HG03066 (cell line): ENCODE results near the gene CCDC154.
A peak's percentile ranks its signal among the peaks of the same experiment; 100 is the strongest.
"Not testable (repeated sequence)": the region's sequence is repeated elsewhere in the genome, so short reads cannot be mapped to it uniquely, and the experiment has no call there.

ENCODE experiments used
- ATAC-seq: cut with Tn5 transposase; IDR thresholded peaks from one replicate; pipeline ENCODE4 v1.9.1; 2021; ENCODE audit warnings: low read depth; ENCODE audit not compliant: unreplicated experiment

CCDC154 gene

DNA sequence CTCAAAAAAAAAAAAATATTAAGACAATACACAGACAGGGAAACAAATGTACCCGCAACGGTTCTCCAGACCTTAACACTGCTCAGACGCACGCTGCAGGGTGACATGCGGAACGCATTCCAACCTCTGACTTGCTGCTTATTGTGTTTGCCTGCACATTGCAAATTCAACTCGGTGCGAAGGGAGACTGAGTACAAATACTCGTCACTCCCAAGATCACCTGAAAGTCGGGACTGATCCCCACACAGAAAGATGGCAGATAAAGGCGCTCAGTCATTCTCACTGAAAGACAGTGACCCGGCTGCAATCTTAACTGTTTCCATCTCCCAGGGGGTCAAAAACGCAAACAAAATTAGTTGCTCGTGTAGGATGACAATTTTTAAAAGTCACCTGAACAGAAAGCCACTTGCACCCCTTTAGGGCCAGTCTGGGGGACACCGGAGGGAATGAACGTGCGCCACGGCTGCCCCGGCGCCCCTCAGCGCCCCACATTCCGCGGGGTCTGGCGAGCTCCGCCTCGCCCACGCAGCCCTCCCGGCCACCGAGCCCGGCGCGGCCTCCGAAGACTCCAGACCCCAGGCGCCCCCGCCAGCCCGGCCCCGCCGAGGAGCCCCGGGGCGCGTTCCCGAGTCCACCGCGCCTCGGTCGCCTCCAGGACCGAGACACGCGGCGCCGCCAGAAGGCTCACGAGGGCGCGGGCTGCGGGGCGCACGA is 29.9 kb upstream of the CCDC154 start:
- ATAC-seq = peak; percentile 28

DNA sequence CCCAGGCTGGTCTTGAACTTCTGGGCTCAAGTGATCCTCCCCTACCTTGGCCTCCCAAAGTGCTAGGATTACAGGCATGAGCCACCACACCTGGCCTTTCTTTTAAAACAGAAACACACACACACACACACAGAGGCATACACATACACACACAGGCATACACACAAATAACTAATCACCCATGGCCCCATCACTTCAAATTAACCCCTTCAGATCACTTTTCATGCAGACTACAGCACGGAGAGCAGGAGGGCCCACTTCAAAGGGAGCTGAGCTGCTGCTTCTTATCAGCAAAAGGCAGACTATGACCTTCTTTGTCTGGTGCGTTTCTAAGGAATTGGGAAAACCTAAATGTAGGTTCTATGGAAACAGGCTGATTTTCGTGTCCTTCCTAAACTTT is 28.6 kb upstream of the CCDC154 start:
- ATAC-seq = no peak

DNA sequence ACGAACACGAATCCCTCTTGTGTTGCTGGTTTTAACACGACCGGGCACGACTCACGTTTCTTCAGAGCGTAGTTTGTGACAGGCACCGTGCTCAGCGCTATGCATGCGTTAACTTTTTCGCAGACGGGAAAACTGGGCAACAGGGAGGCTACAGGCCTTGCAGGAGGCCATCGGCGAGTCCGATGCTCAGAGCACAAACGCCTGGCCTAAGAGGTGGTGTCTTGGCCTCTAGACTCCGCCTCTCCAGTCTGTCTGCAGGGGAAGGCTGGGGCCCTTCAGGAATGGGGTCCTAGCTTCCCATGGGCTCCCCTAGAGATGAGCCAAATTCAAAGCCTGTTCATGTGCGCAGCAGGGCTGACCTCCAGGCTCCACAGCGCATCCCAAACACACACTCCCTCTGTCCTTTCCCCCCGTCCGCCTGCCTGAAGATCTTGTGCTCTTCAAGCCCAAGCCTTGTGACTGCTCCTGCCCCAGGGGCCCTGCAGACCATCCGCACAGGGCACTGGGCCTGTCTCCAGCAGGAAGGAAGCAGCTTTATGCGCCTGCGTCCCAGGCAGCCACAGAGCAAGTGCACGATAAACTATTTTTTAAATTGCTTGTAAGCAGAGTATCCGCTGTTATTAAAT is 27.3 kb upstream of the CCDC154 start:
- ATAC-seq = no peak

DNA sequence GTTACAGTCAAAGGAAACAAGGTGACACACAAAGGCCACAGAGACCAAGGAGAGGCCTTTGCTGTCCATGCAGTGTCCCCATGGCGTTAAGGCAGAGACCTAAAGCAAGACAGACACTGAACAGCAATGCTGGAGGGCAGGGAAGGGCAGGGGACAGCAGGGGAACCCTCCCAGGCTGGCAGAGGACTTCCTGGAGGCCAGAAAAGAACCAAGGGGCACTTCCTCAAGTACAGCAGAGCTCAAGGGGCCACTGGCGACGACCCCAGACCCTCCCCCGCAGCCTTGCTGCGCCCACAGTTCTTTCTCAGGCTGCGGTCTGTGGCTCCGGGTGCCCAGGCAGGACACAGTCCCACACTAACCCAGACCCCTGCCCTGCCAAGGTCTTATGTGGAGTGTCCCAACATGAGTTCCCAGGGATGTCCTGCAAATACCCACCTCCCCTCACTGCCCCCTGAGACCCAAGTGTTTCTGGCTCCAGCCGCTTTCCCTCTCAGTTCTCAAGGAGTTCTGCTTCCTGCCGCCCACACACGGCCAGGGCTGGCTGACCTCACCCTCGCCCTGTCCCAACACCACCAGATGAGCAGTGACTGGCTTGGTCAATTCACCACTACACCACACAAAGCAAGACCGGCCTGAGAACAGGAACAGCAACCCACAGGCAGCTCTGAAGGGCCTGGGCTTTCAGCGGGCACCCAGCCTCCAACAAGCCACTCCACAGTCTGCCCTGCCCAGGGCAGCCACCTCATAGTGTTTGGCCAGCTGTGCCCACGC is 26.3 kb upstream of the CCDC154 start:
- no peak for ATAC-seq

DNA sequence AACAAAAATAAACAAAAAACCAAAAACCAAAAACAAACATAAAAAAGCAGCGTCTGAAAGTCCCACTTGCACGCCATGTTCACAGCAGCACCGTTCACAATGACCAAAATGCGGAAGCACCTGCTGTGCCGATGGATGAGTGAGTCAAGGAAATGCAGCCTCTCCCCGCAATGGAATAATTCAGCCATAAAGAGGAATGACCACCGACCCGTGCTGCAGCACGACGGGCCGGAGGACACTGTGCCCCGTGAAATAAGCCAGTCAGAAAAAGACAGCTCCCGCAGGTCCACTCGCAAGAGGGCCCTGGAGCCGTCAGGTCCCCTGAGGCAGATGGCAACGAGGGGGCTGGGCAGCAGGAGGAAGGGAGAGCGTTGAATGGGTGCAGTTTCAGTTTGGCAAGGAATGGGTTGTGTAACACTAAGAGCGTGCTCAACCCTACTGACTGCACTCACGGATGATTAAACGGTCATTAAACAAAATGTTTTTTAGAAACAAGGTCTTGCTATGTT is 25.4 kb upstream of the CCDC154 start:
- ATAC-seq = no peak

DNA sequence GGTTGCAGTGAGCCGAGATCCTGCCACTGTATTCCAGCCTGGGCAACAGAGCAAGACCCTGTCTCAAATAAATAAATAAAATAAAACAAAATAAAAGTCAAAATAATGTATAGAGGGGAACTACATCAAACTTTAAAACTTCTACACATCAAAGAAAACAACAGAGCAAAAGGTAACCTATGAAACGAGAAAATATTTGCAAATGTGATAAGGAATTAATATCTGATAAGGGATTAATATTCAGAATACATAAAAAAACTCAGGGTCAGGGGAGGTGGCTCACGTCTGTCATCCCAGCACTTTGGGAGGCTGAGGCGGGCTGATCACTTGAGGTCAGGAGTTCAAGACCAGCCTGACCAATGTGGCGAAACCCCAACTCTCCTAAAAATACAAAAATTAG is 24.8 kb upstream of the CCDC154 start:
- not testable (repeated sequence) for ATAC-seq

DNA sequence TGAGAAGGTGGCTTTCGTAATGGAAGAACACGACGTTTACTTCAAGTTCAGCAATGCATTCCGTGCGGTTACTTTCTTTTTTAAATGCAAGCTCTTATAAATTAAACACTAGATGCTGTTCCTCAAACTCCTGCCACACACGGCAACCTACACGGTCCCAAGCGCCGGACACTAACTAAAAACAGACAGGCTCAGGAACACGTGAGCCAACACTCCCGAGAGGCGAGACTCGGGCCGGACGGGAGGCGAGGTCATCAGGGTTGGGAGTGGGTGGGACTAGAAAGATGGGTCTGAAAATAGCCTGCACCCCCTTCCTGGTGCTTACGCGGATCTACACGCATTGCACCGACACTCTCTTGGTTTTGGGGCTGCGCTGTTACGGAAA is 24.1 kb upstream of the CCDC154 start:
- ATAC-seq = no peak

DNA sequence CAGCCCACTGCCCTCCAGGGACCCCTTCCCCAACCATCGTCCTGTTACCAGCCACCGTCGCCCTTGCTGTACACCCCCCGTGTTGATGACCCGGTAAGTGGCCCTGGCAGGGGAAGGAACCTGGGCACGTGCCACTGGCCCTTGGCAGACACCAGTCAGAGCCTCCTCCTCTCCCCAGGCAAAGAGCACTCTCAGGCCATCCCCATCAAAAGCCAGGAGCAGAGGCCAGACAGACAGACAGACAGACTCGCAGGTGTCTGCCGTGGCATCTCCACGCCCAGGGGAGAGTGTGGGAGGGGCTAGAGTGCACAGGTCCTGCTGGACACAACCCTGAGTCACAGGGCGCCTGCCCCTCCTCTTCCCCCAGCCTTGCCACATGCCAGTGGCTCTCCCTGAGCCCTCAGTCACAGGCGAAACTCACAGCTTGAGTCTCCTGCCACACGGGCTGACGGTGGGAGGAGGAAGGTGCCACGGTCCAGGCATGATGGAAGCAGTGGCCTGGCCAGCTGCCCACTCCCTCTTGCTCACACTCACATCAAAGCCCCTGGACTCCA is 22.7 kb upstream of the CCDC154 start:
- ATAC-seq = no peak

DNA sequence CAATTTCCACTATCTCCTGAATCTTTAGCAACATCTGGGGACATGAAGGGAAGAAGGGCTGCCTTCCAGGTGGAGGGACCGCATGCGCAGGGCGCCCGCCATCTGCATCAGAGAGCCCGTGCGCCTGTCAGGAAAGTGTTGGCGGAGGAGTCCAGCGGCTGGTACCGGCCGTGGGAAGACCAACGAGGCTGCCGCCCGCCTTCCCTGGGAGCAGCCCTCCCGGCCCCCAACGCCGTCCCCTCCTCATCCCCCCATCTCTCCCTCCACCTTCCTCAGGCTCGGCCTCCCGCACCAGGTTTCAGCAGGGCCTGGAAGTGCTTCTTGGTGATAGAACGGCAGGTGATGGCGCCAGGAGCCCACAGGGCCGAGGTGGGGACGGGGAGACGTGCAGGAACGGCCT is 21.7 kb upstream of the CCDC154 start:
- no peak for ATAC-seq

DNA sequence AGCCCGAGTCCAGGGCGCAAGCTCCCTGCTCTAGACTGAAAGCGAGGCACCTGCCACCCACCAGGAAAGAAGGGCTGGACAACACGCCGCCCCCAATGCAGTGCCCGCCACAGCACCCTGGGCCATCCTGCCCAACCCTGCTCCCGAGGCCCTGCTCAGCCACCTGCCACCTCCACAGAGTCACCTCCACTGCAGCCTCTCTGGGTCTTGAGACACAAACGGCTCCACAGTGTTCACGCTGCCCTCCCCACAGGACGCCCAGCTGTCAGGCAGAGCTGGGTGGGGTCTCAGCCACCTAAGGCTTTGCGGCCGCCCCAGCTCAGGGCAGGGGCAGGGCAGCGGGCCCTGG is 21.2 kb upstream of the CCDC154 start:
- no peak for ATAC-seq

DNA sequence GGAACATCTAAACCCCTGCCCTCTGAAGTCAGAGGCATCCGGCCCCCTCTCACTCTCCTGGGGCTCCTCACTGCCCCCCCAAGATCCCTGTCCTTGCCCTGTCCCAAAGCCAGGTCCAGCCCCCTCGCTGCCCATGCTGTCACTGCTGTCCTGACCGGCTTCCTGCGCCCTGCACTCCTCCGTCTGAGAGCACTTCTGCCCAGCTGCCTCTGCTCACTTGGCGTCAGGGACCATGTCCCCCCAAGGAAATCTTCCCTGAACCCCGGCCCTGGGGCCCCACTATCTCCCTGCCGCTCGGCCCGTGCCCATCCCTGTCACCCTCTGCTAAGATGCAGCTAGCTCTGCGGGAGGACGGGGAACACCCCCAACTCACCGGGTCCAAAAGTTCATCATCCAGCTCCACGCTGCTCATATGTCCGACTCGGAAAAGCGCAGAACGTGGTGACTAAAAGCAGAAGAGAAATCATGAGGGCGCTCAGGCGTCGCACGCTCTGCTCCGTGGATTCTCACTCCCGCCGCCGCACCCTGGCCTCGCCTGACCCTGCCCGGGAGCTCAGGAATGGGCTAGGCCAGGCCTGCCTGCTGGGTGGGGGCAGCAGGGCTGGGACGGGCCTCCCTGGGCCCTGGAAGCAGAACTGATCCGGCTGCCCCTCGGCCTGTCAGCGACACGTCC is 20.7 kb upstream of the CCDC154 start:
- ATAC-seq = no peak

DNA sequence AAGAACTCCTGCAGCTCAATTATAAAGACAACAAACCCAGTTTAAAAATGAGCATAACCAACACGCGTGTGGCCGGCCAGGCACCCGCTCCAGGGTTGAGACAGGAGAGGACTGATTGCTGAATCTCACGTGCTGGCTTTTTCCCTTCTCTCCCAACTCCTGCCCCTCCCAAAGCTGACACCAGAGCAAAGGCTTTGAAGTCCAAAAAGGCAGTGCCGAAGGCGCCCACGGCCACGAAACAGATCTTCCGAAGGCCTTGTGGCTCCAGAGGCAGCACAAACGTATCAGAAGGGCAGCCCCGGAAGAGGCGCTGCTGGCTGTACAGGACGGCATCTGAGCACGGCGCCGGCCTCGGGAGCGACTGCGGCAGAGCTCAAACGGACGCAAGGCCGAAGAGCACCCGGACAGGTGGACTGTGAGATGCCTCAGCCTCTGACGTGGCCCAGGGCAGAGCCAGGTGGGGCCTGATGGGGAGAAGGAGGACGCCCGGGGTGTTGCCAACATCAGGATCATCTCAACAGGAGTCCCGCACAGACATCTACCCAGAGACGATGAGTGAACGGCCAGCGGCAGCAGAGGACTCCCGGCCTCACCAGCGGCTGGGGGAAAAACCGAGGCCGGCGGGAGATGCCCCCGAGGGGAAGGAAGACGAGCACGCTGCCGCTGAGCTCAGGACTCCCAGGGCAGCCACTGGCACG is 20.0 kb upstream of the CCDC154 start:
- no peak for ATAC-seq

DNA sequence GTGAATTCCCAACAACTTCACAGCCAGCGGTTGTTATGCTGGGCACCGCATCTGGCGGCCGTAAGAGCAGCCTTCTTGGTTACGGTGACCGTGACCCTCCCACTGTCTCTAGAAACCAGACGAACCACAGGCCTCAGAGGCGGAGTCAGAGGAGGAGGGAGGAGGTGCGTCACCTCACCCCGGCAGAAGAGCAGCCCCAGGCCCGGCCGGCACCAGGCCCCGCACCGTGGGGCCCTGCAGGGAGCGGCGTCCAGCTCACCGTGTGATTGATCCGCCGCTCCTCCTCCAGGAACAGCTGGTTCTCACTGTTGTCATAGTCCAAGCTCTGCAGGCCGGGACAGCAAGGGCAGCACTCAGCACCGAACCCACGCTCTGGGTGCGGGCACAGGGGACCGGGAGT is 16.8 kb upstream of the CCDC154 start:
- no peak for ATAC-seq

DNA sequence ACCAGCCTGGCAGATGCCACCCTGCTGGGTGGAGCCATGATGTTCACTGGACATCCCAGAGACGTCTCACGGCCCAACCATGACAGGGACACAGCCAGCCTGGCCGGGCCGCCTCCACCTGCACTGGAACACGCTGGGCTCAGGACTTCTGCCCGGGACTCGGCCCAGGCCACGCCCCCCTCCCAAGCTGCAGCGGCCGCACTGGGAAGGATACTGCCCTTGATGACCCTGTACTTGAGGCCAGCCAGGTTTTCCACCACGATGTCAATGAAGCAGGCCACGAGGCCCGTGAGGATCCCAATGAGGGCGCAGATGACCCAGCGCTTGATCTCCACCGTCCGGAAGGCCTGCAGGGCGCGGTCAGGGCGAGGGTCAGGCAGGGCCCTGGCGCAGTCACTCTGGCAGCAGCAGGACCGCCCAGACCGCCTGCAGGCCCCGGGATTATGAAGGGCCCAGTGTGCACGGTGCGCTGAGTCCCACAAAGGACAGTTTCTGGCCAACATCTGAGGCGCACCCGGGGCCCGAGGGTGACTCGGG is 16.3 kb upstream of the CCDC154 start:
- no peak for ATAC-seq

DNA sequence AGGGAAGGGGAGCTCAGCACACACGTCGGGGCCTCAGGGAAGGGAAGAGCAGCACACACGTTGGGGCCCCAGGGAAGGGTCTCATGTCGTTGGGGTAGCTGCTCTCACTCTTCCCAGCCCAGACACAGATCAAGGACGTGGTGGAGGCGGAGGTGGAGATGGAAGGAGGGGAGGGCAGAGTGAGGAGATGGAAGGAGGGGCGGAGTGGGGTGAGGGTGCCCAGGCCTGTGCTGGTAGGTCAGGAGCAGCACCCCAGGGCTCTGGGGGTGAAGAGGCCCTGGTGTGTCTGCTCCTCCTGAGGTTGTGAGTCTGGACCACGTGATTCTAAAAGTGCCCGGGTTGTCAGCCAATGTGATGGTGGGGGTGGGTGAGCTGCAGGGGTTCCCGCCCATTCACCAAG is 15.6 kb upstream of the CCDC154 start:
- ATAC-seq = no peak

DNA sequence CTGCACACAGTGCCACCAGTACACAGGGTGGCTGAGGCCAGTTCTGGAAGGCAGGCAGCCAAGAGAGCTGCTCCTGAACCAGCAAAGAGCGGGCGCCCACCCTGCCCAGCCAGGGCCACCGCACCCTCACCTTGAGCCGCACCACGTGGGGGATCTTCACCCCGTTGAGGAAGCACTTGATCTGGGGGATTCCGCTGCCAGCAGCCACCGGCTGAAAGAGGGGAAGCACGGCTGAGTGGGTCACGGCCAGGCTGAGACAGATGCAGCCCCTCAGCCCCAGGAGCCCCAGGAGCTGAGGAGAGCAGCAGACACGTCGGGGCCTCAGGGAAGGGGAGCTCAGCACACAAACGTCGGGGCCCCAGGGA is 14.6 kb upstream of the CCDC154 start:
- ATAC-seq = no peak

DNA sequence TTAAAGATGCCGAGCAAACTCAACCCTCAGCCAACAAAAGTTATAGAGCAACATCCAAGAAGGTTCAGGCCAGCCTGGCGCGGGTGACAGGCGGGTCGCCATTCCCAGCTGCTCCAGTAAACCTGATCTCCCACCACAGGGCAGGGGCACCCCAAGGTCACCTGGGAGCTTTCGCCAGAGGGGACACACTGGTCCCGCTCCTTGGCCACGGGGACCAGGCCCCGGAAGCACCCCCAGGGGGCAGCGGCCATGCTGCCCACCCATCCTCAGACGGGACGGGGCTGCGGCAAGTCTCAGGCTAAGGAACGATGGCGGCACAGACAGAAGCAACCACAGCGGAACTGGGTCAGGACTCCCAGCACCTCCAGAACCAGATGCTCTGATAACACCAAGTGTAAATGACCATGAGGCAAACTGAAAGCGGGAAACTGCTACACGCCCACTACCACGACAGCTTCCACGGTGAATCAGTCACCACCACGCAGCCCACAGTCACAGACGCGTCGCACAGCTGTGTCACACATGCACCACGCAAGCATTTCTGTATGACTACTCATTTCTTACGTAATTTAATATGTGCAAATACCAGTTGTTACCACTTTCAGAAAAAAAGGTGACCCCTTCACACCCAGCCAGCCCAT is 14.1 kb upstream of the CCDC154 start:
- ATAC-seq = no peak

DNA sequence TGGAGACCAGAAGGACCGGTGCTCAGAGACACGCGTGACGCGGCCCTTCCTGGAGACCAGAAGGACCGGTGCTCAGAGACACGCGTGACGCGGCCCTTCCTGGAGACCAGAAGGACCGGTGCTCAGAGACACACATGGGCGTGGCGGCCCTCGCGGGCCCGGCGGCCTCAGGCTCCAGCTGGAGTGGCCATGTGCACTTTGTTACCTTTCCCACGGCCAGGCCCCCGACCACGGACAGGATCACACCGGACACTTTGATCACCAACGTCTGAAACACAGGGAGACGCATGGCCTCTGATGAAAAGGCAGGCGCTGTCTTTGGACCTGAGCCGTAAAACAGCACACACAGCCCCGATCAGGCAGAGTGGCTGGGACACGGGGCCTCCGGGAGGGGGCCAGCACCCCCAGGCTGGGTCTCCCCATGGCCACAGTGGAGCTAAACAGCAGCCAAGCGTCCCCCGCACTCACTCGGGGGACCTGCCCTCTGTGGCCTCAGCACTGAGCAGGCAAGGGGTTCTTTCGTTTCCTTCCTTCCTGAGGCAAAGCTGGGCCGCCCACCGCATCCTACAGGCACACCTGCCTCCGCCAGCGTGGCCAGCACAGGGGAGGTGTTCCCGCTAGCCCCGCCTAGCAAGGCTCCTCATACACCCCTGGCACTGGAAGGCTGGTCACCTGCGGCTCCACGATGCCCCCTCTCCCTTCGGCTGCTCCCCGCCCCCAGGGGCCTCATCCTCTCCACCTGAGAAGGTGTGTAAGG is 13.3 kb upstream of the CCDC154 start:
- ATAC-seq = no peak

DNA sequence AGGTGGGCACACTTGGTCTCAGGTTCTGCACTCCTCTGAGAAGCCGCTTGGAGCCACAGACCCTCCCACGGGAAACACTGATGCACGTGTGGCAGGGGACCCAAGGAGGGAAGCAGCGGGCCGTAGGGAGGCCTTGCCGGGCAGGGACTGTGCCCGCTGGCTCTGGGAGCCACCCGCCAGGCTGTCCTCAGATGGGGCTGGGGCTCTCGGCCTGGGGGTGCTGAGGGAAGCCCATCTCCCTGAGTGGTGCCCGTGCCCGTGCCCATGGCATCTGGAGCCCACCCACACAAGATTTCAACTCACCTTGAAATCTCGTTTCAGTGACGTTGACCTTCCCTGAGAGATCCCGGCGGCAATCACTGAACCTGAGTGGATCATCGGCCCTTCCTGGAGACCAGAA is 12.6 kb upstream of the CCDC154 start:
- no peak for ATAC-seq
